HepG2 (cell line): Measurements from ENCODE around the gene SCYGR5. TPM values are rescaled to one million over a fixed set of nuclear protein-coding genes. Genes with fewer than 3 reads are reported as not detected.

ENCODE experiments used
- ATAC-seq: fragments of 200-7000 bp; cut with Tn5 transposase; 3 replicates; pipeline ENCODE4 v1.9.1; 2020; ENCODE audit warnings: mild to moderate bottlenecking, moderate library complexity
- BruUV-seq: library from RNA; stranded (reverse); fragments of 400-500 nt; replicated peaks from 2 replicates; lab custom pipeline; 2021; lab: Mats Ljungman, UMichigan
- CTCF ChIA-PET: fragments of 300-600 bp; formaldehyde crosslinking; extraction: SDS; loops from one replicate; lab custom pipeline; 2021; ENCODE audit warnings: low total read pairs, inconsistent platforms, low intra/inter-chr PET ratio; lab: Yijun Ruan, JAX
- POLR2A ChIA-PET: fragments of 350-600 bp; sonication (Branson Sonifier 250); formaldehyde crosslinking; loops from one replicate; lab custom pipeline; 2020; ENCODE audit warnings: antibody characterized with exemption, inconsistent platforms; lab: Yijun Ruan, JAX
- DNase-seq: peaks from one replicate; pipeline ENCODE4 v3.0.0-alpha.2; 2015; ENCODE audit warnings: low spot score
- FAIRE-seq: peaks from 3 replicates; lab custom pipeline; 2011; peaks lifted over from hg19 to GRCh38; lab: Jason Lieb, UNC
- H2AFZ ChIP-seq: one replicate; pipeline ENCODE4 v1.6.1; 2011; ENCODE audit warnings: low read length, inconsistent platforms
- H3K27ac ChIP-seq: fragments of 300-600 bp; 3 replicates; pipeline ENCODE4 v1.8.0; 2011; ENCODE audit warnings: mixed run types, mild to moderate bottlenecking, mixed read lengths, low read length, inconsistent platforms; ENCODE audit not compliant: insufficient read depth; ENCODE audit errors: extremely low read length
- H3K27me3 ChIP-seq, 2 experiments: fragments of 200-600 bp in 1 of 2; 2 replicates in 1 of 2; 3 replicates in 1 of 2; pipeline versions ENCODE4 v1.6.0 to v1.8.0; 2011; ENCODE audit warnings: low read length in 2 of 2, mild to moderate bottlenecking in 2 of 2, moderate library complexity in 2 of 2, inconsistent platforms in 1 of 2; ENCODE audit not compliant: insufficient read depth in 2 of 2, control insufficient read depth in 1 of 2
- H3K36me3 ChIP-seq, 2 experiments: fragments of 200-600 bp in 1 of 2; replicated peaks in 1 of 2; 2 replicates in 1 of 2; 3 replicates in 1 of 2; pipeline versions ENCODE4 v1.5.1 to v1.8.0; 2011; ENCODE audit warnings: low read length in 2 of 2, inconsistent platforms in 1 of 2; ENCODE audit not compliant: insufficient read depth in 2 of 2, control insufficient read depth in 1 of 2
- H3K4me1 ChIP-seq: 2 replicates; pipeline ENCODE4 v1.5.1; 2012; ENCODE audit warnings: low read length, inconsistent platforms; ENCODE audit not compliant: insufficient read depth
- H3K4me2 ChIP-seq: 2 replicates; pipeline ENCODE4 v1.6.0; 2011; ENCODE audit warnings: low read depth, low read length, inconsistent platforms
- H3K4me3 ChIP-seq, 3 experiments: fragments of 200-600 bp in 1 of 3; sonication (generic), shearing (Covaris generic) in 1 of 3; replicated peaks in 1 of 3; 2 replicates each; pipeline ENCODE4 v1.5.1; 2011 to 2016; ENCODE audit warnings: low read length in 3 of 3, inconsistent platforms in 2 of 3, low read depth in 2 of 3, mild to moderate bottlenecking in 2 of 3, control low read depth in 1 of 3, mixed read lengths in 1 of 3; ENCODE audit not compliant: insufficient read depth in 1 of 3
- H3K79me2 ChIP-seq: one replicate; pipeline ENCODE4 v1.6.1; 2011; ENCODE audit warnings: low read length, inconsistent platforms; ENCODE audit not compliant: insufficient read depth
- H3K9ac ChIP-seq: 2 replicates; pipeline ENCODE4 v1.6.0; 2011; ENCODE audit warnings: mild to moderate bottlenecking, low read depth, low read length, inconsistent platforms; ENCODE audit not compliant: insufficient read depth
- H3K9me3 ChIP-seq: 2 replicates; pipeline ENCODE4 v1.5.1; 2012; ENCODE audit warnings: mild to moderate bottlenecking, low read length
- H4K20me1 ChIP-seq: 2 replicates; pipeline ENCODE4 v1.6.0; 2011; ENCODE audit warnings: inconsistent platforms, mild to moderate bottlenecking, low read length, moderate library complexity; ENCODE audit not compliant: insufficient read depth
- BRF2 ChIP-seq: sonication (generic); formaldehyde crosslinking; IDR thresholded peaks from 2 replicates; pipeline ENCODE4 v1.8.1; 2022; ENCODE audit warnings: mild to moderate bottlenecking, missing genetic modification reagents
- CBFB ChIP-seq: sonication (generic); formaldehyde crosslinking; IDR thresholded peaks from 2 replicates; pipeline ENCODE4 v1.4.0; 2020; ENCODE audit warnings: missing genetic modification reagents
- CREB1 ChIP-seq, 2 experiments: fragments of 450-650 bp in 1 of 2; IDR thresholded peaks; 2 replicates each; pipeline ENCODE4 v1.6.1; 2016 to 2017; ENCODE audit warnings: control low read depth in 1 of 2, mild to moderate bottlenecking in 1 of 2, missing compliant biosample characterization in 1 of 2, missing genetic modification characterization in 1 of 2
- CREBL2 ChIP-seq: sonication (generic); formaldehyde crosslinking; IDR thresholded peaks from 2 replicates; pipeline ENCODE4 v1.8.1; 2023; ENCODE audit warnings: missing genetic modification reagents, mild to moderate bottlenecking, borderline replicate concordance
- ELF3 ChIP-seq: IDR thresholded peaks from 2 replicates; pipeline ENCODE4 v1.6.1; 2016; ENCODE audit warnings: missing genetic modification reagents, missing compliant biosample characterization
- FLYWCH1 ChIP-seq: sonication (generic); formaldehyde crosslinking; IDR thresholded peaks from 2 replicates; pipeline ENCODE4 v1.8.1; 2023; ENCODE audit warnings: mild to moderate bottlenecking, missing genetic modification reagents
- MAX ChIP-seq: IDR thresholded peaks from 2 replicates; pipeline ENCODE4 v1.6.1; 2012; ENCODE audit warnings: inconsistent platforms
- MLX ChIP-seq: IDR thresholded peaks from 2 replicates; pipeline ENCODE4 v1.6.1; 2016
- PREB ChIP-seq: sonication (generic); formaldehyde crosslinking; IDR thresholded peaks from 2 replicates; pipeline ENCODE4 v1.4.0; 2020; ENCODE audit warnings: missing genetic modification reagents
- SALL1 ChIP-seq: sonication (generic); formaldehyde crosslinking; IDR thresholded peaks from 2 replicates; pipeline ENCODE4 v1.8.0; 2022; ENCODE audit warnings: mild to moderate bottlenecking, missing genetic modification reagents
- ZKSCAN1 ChIP-seq: fragments of 150-350 bp; IDR thresholded peaks from 2 replicates; pipeline ENCODE4 v1.6.1; 2014; ENCODE audit warnings: low read length
- ZNF142 ChIP-seq: sonication (generic); formaldehyde crosslinking; IDR thresholded peaks from 2 replicates; pipeline ENCODE4 v1.4.0; 2020; ENCODE audit warnings: missing genetic modification reagents
- ZNF256 ChIP-seq: sonication (generic); formaldehyde crosslinking; conservative IDR thresholded peaks from 2 replicates; pipeline ENCODE4 v1.4.0; 2020; ENCODE audit warnings: missing genetic modification reagents
- ZNF329 ChIP-seq: sonication (generic); formaldehyde crosslinking; IDR thresholded peaks from 2 replicates; pipeline ENCODE4 v1.9.0; 2021; ENCODE audit warnings: low read depth, mild to moderate bottlenecking, missing genetic modification reagents
- ZNF775 ChIP-seq: sonication (generic); formaldehyde crosslinking; IDR thresholded peaks from 2 replicates; pipeline ENCODE4 v1.4.0; 2020; ENCODE audit warnings: missing genetic modification reagents, mild to moderate bottlenecking, moderate library complexity, borderline replicate concordance
- WGBS: methylation state at CpG from one replicate; pipeline ENCODE4 v1.1.6; 2017; ENCODE audit warnings: low lambda C conversion rate; 5-methylcytosine and 5-hydroxymethylcytosine counted together
- in situ Hi-C: cut with HindIII; loops from 2 replicates; pipeline ENCODE4 v1.10.0; 2017; ENCODE audit warnings: low pct_unique_long_range_greater_than_20kb; ENCODE audit not compliant: extremely low pct_ligation_motif_present
- intact Hi-C: fragments of 100-400 bp; cut with micrococcal nuclease; formaldehyde crosslinking; loops from one replicate; pipeline ENCODE4 v1.10.0; 2022; ENCODE audit not compliant: unreplicated experiment
- polyA plus RNA-seq, 8 experiments: library from polyadenylated mRNA; depleted of rRNA in 3 of 8; stranded (reverse) in 7 of 8; unstranded in 1 of 8; fragments of >200 nt; fragmentation: Illumina TruSeq in 4 of 8; extraction: Trizol in 4 of 8; gene quantifications; 2 replicates each; pipeline versions ENCODE4 v1.2.1 to v1.2.3, GENCODE V29; 2011 to 2016; ENCODE audit warnings: low read depth in 4 of 8, missing spikeins in 1 of 8, mixed read lengths in 1 of 8; ENCODE audit not compliant: insufficient read depth in 1 of 8
- total RNA-seq, 5 experiments: library from RNA; depleted of rRNA; stranded (reverse); fragments of >200 nt; fragmentation: Illumina TruSeq; extraction: Trizol; gene quantifications; 2 replicates each; pipeline ENCODE4 v1.2.3, GENCODE V29; 2016; ENCODE audit warnings: low read depth in 1 of 5

Gene SCYGR5
- total and polyA plus RNA-seq, 2 of the 13 experiments (the other 11 are each of a cell fraction or from before 2014, with no cell fraction given), result not detected

- Histone ChIP-seq H3K79me2 (no peaks in the 10 kb centered on the region), H3K9me3 (no peaks in the 10 kb centered on the region), H4K20me1 (no peaks in the 10 kb centered on the region), H3K4me3 (no peak overlapping the region), H3K4me2 (no peak overlapping the region), H2AFZ (no peak overlapping the region), H3K27me3 (peaks cover 0 to 11% of the 10 kb centered on the region in 2 experiments; a peak in 3 of 5 replicates), H3K9ac (no peak overlapping the region), H3K36me3 (no peaks in the 10 kb centered on the region), H3K4me1 (peaks cover 15% of the 10 kb centered on the region), H3K27ac (no peak overlapping the region)
- ChIA-PET POLR2A (no interaction called here), CTCF (no interaction called here)
- in situ Hi-C loops (no loop called here), intact Hi-C loops (no loop called here)
- 96% methylated on average over 1 of the region's 1 CpG for WGBS
- TF ChIP-seq MLX (no peak), BRF2 (no peak), ELF3 (CRISPR knock-in tag) (no peak), CREBL2 (CRISPR knock-in tag) (no peak), FLYWCH1 (CRISPR knock-in tag) (no peak), SALL1 (no peak), ZNF775 (CRISPR knock-in tag) (no peak), PREB (CRISPR knock-in tag) (no peak), ZNF142 (no peak), CREB1 (IDR thresholded peaks at IDR 0.05) (no peak), CREB1 (CRISPR knock-in tag; IDR thresholded peaks at IDR 0.05) (no peak), ZNF329 (CRISPR knock-in tag) (no peak), ZKSCAN1 (no peak), CBFB (no peak), MAX (no peak), ZNF256 (CRISPR knock-in tag) (no peak)
- no peak for ATAC-seq
- DNase-seq, result peak; percentile 21
- FAIRE-seq, result no peak
- no TSS peak for BruUV-seq
Measured at GRCh38 chr2:227713291-227713690, 46.7 kb downstream of the SCYGR5 start.
